Superior temporal gyrus (tissue), 1 donor: ENCODE measurements around the gene MGAT3.

Experiments used
- DNase-seq: peaks from one replicate; pipeline ENCODE4 v3.0.0-alpha.2; 2016; ENCODE audit errors: extremely low spot score

MGAT3 gene

DNA sequence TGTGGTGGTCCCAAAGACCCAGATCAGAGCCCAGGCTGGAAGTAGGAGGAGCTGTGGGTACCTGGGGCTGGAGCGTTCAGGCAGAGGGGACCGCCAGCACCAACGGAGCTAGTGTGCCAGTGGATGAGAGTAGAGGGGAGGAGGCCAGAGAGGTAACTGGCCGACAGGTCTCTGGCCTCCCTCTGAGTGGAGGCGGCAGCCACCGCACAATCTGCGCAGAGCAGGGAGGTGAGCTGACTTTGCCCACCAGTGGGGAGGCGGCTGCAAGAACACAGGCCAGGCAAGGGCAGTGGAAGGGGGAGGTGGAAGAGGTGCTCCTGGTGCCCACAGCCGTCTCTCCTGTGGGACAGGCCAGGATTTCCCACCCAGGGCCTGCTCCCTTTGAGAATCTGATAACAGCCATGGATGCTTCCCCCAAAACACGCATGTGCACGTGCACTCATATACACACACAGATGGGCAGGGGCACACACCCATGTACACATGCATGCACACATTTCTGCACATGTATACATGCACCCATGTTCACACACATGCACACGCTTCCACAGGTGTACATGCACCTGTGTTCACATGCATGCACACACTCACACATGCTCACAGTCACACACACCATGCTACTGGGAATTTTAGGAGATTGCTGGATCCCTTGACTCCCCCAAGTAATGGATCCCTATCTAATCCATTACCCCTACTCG is 6.4 kb upstream of the MGAT3 start:
- no peak for DNase-seq

DNA sequence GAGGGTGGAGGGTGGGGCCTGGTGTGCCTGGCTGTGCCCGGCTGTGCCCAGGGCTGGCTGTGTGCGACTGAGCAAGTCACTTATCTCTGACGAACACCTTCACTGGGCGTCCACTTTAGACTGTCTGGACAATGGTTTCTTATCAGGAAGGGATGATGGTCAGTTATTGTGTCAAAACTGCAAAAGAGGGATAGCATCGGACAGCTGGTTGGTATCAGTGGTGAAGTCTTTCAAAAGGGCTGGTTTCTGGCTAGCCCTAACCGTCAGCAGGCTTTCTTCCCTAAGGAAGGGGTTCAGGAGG is 4.1 kb upstream of the MGAT3 start:
- no peak for DNase-seq

DNA sequence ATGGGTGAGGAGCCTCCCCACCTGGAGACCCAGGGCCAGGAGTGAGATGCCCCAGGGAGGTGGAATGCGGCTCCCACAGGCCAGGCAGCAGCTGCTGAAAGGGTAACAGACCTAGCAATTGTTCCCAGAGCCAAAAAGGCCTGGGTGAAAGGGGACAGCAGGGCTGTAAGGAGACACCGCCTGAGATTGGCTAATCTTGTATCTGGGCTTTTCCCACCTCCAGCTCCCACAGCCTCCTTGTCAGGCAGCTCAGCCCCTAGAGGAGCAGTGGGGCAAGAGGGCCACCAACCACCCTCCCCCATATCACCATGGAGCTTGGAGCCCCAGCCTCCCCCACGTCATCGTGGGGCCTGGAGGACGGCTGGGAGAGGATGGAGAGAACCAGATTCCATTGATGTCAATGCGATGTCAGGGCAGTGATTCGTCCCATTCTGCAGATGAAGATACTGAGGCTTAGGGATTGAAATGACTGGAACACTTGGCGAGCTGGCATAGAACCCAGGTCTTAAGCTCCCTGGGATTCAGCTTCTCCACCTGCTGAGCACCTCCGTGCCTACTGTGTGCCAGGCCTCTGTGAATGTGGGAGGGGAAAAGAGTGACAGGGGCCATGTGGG is 2.9 kb upstream of the MGAT3 start:
- no peak for DNase-seq

DNA sequence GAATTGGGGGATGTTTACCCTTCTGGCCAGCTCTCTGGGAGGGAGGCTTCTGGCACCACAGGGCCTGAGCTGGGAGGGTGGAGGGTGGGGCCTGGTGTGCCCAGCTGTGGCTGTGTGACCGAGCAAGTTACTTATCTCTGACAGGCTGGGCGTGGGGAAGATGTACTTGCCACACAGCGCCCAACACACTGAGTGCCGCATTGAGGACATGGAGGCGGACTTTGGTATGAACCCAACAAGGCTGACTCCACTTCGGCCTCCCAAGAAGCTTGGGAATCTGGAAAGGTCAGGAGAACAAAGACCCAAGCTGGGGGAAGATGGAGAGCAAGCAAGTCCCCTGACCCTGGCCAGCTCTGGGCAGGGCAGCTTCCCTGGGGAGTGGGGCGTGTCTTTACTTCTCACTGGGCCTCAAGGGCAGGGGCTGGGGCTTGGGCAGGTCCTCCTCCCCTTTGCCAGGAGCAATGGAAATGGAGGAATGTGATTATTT is 2.4 kb upstream of the MGAT3 start:
- DNase-seq, result no peak

DNA sequence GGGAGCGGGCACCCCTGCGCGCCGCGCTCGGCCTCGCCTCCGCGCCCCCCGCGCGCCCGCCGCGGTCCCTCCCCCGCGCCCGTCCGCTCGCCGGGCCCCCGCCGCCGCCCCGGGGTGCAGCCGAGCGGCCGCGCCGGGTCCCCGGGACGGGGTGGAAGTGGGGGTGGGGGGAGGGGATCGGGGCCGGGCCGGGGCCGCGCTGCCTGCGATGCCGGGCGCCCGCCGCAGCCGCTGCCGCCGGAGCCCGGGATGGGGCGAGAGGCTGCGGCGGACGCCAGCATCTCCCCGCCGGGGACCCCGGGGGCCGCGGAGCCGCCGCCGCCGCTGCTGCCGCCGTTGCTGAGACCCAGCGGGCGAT is 365 bp downstream of the MGAT3 start:
- no peak for DNase-seq

DNA sequence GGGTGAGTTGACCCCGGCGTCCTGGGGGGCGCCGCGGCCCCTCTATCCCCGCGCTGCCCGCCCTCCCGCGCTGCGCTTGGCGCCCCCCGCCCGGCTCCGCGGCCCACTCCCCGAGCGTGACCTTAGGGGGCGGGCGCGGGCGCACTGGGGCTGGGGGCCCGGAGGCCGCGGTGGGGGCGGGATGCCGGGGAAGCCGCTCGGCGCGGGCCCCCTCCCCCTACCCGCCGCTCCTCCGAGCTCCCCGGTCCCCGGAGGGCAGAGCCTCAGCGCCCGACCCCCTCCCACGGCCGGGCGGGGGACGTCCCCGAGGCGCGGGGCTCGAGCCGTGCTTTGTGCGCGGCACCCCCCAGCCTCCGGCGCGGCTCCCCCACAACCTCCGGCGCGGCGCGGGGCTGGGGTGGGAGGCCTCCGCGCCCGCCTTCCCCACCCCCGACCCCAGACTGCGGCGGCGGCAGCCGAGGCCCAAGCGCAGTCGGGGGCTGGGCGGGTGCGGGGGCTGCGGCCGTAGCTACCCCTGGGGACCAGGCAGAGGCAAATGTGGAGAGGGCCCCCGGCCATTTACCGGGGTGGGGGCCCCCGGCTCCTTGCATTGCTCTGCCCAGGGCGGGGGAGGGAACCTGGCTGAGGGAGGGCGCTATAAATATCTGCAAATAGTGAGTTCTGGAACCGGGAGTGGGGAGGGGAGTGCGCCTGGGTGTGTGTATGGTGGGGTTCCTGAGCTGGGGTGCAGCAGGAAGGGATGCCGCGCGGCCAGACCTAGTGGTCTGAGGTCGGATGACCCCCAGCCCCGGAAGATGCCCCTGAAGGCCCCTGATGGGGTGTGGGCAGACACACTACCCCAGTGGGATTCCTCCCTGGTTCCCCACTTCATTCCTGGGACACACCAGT is 988 bp downstream of the MGAT3 start:
- DNase-seq, result no peak

DNA sequence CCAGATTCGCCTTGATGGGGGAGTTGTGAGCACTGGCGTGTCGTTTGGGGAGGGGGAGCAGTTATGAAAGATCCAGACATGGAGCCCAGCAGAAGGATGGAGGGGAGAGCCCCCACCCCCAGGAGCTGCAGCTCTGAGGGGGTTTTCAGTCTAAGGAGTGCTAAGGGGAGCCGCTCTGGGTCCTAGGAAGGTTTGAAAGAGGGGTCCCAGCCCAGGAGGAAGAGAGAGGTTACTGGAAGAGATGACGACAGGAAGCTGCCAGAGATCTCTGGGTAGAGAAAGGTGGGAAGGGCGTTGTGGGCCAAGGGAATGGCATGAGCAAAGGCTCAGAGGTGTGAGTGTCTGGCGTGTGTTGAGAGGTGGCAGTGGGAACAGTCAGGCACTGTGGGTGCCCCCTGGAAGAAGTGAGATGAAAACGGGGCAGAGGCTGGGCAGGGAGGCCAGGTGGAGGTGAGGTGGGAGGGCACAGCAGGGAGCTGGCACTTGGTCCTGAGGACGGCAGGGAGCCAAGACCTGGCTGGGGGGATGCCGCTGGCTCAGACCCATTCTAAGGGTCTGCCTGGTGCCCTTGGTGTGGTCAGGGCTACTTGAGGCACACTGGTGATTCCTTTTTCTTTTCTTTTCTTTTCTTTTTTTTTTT is 1.8 kb downstream of the MGAT3 start:
- DNase-seq, result no peak

DNA sequence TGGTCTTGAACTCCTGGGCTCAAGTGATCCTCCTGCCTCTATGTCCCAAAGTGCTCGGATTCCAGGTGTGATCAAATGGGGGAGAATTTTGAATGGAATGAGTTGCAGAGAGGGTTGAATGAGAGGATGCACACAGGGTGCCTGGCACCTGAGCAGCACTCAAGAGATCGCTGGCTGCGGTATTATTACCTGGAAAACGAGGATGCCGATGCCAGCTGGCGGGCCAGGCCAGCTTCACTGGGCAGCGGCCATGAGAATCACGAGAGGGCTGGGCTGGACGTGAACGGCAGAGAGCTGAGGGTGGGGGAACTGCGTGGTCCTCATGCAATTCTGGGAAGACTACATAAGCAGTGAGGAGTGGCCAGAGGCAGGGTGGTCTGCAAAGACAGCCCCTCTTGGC is 2.9 kb downstream of the MGAT3 start:
- no peak for DNase-seq

DNA sequence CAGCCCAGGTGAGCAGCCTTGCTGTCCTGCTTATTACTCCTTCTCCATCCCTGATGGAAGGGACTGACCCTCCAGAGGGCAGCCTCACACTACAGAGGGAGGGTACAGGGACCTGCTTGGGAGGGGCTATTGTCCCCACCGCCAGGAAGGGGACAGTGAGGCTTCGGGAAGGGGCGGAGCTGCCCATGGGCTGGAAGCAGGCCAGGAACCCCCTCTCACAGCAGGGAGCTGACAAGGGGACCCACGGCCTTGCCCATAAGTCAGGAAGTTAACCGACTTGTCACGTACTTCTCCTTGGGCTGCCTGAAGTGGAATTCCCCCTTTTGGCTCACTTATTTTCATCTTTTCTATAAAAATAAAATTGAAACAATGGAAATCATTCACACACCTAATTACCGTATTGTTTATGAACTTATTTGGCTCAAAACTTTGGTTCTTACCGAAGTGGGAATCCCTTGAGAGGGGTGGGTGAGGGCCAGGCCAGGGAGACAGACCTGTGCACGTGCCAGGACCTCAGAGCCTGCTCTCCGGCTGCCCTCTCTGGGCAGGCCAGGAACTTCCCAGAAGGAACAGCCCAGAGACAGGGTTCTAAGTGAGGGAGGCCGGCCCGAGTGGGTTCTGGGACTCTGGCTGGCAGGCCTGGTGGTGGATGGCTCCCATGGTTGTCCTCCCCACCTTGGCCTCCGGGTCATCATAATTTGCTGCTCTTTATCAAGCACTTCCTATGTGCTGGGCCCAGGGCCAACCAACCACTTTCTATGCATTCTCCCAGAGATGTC is 5.8 kb downstream of the MGAT3 start:
- DNase-seq, result no peak

DNA sequence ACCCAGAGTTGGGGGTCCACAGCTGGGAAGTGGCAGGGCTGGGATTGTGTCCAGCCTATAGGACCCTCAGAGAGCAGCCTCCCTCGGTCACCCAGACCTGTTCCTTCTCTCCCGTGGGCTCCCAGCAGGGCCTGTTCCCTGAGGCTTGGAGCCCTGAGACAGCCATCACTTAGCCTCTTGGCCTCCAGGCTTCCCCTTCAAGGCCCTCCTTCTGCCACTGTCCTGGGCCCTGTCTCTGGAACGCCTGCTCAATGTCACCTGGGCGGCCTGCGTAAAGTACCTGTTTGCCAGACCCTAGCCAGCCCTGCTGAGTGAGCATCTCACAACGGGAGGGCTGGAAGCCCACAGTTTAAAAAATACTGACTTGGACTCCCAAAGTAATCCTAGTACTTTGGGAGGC is 6.5 kb downstream of the MGAT3 start:
- DNase-seq, result no peak

DNA sequence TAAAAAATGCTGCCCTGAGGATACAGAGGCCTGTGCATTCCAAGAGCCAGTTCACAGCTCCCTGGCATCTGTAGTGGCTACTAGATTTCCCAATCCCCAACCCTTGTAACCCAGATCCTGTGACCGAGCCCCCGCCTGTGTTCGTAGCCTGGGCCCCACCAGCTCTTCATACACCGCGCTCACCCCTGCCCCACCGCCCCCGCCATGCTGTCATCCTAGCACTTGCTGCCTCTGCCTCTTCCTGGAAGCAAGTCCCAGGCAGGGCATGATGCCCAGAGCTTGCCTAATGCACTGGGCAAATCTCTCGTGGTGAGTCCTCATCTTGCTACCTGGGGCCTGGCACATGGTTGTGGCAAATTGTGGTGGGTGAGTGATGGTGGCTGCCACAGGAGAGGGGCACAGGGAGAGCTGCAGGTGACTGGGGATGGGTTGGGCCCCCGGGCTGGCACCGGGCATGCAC is 7.1 kb downstream of the MGAT3 start:
- DNase-seq, result peak; percentile 78

DNA sequence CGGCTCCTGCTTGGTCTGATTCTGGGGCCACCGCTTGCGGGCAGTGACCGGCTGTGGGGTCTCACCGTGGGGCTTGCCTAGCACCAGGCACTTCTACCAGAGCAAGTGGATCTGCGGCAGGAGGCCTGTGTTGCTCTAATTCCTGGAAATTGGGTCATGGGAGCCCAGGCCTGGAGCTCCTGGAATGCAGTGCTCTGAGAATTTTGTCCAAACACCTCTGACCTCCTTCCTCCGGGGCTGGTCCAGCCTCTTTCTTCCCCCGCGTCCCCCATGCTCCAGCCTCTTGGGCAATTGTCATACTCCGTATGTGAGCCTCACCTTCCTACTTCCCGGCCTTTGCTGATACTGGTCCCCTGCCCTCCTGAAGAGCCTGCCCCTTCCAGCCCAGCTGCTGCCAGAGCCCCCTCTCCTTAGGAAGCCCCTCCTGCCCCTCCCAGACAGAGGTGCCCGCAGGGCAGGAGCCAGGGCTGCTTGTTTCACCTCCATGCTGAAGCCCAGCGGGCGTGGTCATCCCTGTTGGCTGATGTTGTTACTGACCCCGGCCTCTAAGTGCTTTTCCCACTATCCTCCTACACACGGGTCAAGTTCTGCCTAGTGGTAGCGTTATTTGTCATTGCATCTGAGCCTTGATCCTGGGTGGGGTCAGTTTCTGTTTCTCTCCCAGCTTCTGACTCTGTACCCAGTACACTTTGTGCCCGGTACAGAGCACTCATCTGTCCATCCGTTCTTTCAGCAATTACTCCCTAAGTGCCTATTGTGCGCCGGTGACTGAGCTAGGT is 9.6 kb downstream of the MGAT3 start:
- DNase-seq, result no peak

DNA sequence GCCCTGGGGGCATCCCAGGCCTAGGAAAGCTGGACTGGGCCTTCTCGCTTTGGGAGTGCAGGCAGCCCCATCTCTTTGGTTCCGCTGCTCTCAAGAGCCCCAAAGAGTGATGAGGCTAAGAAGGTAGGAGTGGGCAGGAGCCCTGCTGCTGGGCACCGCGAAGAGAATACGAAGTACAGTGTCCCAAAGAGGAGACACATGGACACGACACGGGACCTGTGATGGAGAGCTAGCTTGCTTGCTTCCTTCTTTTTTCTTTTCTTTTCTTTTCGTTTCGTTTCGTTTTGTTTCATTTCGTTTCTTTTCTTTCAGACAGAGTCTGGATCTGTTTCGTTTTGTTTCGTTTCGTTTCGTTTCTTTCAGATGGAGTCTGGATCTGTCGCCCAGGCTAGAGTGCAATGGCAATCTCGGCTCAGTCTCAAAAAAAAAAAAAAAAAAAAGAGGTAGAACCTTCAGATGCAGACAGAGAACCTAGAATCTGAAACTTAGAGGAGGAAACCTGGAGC is 10.6 kb downstream of the MGAT3 start:
- peak; percentile 51 for DNase-seq

DNA sequence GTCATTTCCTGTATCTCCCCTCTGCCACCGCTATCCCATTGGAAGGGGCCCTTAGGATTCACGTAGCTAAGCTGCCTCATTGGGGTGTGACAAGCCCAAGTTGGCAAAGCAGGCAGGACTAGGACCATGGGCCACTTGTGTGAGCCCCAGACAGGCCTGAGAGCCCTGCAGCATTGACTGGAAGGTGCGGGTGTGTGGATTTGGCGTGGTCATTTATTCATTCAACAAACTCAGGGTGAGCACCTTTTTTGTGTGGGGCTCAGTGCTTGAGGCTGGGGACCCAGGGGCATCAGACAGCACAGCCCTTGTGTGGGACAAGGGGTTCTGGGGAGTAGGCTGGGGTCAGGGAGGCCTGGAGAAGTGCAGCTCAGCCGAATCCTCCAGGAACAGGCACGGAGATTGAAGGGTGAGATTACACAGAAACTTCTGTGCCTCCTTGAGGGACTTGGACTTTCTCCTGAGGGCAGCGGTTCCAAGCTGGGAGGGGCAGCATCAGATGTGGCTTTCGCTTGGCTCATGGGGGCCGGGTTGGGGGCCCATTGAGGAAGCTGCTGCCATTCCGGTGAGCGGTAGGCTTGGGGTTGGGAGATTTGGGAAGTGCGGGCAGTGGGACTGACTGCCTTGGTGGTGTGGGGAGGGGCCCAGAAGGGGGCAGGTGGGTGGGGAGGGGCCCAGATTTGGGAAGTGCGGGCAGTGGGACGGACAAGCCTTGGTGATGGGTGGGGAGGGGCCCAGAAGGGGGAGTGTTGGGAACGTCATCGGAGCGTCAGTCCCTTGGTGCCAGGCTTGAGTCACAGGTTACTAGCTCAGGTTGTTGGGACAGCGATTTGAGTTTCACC is 11.9 kb downstream of the MGAT3 start:
- no peak for DNase-seq

DNA sequence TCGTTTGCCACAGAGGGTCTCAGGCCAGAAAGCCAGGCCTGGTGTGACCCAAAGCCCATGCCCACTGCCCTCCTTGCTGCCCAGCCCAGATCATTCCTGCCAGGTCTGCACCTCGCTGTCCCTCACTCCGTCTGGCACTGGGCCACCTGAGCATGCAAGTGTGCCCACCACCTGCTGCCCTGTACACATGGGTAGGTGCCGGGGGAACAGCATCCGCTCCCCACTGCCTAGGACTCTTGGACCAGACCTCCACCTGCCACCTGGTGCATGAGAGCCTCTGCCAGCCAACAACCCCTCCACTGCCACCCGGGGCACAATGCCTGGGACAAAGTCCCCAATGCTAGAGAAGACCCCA is 12.5 kb downstream of the MGAT3 start:
- no peak for DNase-seq

DNA sequence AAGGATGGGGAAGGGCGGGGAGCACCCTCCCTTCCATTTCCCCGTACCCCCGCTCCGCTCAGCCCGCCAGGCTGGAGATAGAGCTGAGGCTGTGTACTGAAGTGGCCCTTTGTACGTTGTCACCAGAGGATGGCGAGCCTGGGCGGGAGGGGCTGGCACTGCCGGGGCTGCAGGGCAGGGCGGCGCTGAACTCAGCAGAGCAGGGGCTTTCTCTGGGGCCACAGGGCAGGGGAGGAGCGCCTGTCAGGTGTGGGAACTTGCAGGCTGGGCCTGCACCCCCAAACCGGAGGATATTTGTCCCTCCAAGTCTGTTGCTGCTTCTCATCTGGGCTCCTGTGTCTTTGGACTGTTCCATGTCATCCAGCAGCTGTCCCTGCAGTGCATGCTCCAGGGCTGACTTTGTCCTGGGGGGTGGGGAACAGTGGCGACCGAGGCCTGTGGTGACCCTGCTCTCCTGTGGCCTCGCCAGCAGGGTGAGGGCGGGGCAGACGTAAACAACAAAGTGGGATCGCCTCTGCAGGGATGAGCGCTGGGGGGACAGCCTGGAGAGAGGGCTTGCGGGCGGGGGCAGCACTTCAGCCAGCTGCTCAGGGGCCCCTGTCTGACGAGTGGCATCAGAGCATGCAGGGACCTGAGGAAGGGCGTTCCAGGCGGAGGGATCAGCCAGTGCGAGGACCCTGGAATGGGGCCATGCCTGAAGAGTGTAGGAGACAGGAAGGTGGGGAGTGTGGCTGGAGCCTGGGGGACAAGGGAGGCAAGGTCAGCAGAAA is 13.1 kb downstream of the MGAT3 start:
- peak; percentile 89 for DNase-seq

DNA sequence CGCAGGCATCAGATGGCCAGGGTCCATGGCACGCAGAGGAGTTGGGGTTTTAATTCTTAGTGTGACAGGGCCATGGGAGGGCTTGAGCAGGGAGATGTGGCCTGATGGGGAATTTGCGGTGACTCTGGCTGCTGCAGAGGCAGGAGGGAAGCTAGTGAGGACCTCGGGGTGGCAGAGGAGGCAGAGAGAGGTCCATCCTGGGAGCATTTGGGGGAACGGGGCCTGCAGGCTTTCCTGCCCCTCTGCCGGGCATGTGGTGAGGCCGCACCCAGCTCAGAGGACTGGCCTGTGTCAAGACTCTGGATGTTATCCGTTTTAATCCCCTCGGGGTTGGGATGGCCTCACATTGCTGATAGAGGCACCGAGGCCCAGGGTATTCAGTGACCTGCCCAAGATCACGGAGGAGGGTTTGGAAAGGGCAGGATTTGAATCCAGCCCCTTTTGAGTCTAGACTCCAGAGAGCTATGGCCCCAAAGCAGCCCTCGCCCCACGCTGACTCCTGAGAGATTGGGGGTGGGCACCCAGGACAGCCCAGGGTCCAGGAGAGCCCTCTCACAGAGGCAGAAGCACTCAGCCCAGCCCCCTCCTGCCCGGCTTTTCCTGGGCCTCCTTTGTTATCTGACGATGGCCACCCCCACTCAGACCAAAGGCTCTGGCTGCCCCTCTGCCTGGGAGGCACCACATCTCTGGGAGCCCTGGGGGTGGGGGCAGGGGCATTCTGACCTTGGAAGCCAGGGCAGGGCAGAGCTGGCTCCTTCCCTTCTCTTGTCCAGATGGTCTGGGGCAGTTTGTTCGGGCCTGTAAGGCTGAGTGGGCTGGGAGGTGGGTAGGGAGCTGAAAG is 13.9 kb downstream of the MGAT3 start:
- DNase-seq, result no peak
